HCT116 (cell line): ENCODE results near the gene SEPTIN5. TPM values are rescaled to one million over a fixed set of nuclear protein-coding genes. Genes with fewer than 3 reads are reported as not detected.

Experiments
- ATAC-seq: fragments of 200-7000 bp; cut with Tn5 transposase; 2 replicates; pipeline ENCODE4 v1.9.1; 2020; ENCODE audit warnings: mild to moderate bottlenecking, moderate library complexity
- BruUV-seq: library from RNA; stranded (reverse); fragments of 400-500 nt; replicated peaks from 2 replicates; lab custom pipeline; 2021; lab: Mats Ljungman, UMichigan
- CTCF ChIA-PET: fragments of 300-600 bp; sonication (Branson Sonifier 250); formaldehyde crosslinking; loops from one replicate; lab custom pipeline; 2021; ENCODE audit warnings: antibody characterized with exemption; lab: Charles Lee
- POLR2A ChIA-PET: fragments of 300-600, 350-600 bp; sonication (Branson Sonifier 250); formaldehyde crosslinking; loops from one replicate; lab custom pipeline; 2021; ENCODE audit warnings: antibody characterized with exemption; lab: Charles Lee
- RAD21 ChIA-PET, 2 experiments: fragments of 300-600 bp; sonication (Branson Sonifier 250); formaldehyde crosslinking; loops; one replicate each; lab custom pipeline; 2023; ENCODE audit warnings: low total read pairs in 2 of 2; ENCODE audit not compliant: uncharacterized antibody in 2 of 2, unreplicated experiment in 2 of 2, low non-redundant PET in 1 of 2; lab: Charles Lee
- DNase-seq: peaks from one replicate; pipeline ENCODE4 v3.0.0-alpha.2; 2010; ENCODE audit warnings: low read depth, low spot score
- H2AFZ ChIP-seq: fragments of 200-600 bp; shearing (Covaris generic), sonication (generic); 2 replicates; pipeline ENCODE4 v1.6.1; 2017; ENCODE audit warnings: low read depth, mixed run types, mixed read lengths, antibody characterized with exemption, low read length; ENCODE audit not compliant: poor library complexity, severe bottlenecking
- H3K27ac ChIP-seq: 2 replicates; pipeline ENCODE4 v1.5.1; 2012; ENCODE audit warnings: low read depth, low read length
- H3K27me3 ChIP-seq: fragments of 200-600 bp; sonication (generic); 2 replicates; pipeline ENCODE4 v1.6.1; 2016; ENCODE audit warnings: mixed run types, low read length, mixed read lengths; ENCODE audit not compliant: insufficient read depth
- H3K36me3 ChIP-seq, 2 experiments: fragments of 200-500 bp in 1 of 2; fragments of 200-600 bp in 1 of 2; sonication (Bioruptor generic) in 1 of 2; sonication (generic) in 1 of 2; 2 replicates each; pipeline versions ENCODE4 v1.5.1 to v1.6.1; 2014 to 2016; ENCODE audit warnings: low read length in 2 of 2, inconsistent platforms in 1 of 2, mixed read lengths in 1 of 2, mixed run types in 1 of 2; ENCODE audit not compliant: insufficient read depth in 2 of 2, control insufficient read depth in 1 of 2
- H3K4me1 ChIP-seq, 2 experiments: fragments of 200-600 bp in 1 of 2; sonication (generic) in 1 of 2; 2 replicates each; pipeline versions ENCODE4 v1.5.1 to v1.6.1; 2012 to 2017; ENCODE audit warnings: low read length in 2 of 2, inconsistent platforms in 1 of 2, mild to moderate bottlenecking in 1 of 2, mixed read lengths in 1 of 2, mixed run types in 1 of 2, moderate library complexity in 1 of 2; ENCODE audit not compliant: insufficient read depth in 2 of 2, control insufficient read depth in 1 of 2
- H3K4me2 ChIP-seq: fragments of 200-600 bp; sonication (generic); 2 replicates; pipeline ENCODE4 v1.6.1; 2017; ENCODE audit warnings: mixed run types, low read length, mixed read lengths
- H3K4me3 ChIP-seq, 2 experiments: fragments of 200-600 bp in 1 of 2; sonication (generic) in 1 of 2; replicated peaks in 1 of 2; 2 replicates each; pipeline ENCODE4 v1.5.1; 2011 to 2016; ENCODE audit warnings: low read length in 2 of 2, control low read depth in 1 of 2, low read depth in 1 of 2, mild to moderate bottlenecking in 1 of 2, mixed read lengths in 1 of 2, mixed run types in 1 of 2
- H3K79me2 ChIP-seq: fragments of 200-600 bp; sonication (generic); 2 replicates; pipeline ENCODE4 v1.6.1; 2017; ENCODE audit warnings: mild to moderate bottlenecking, mixed run types, low read length, moderate library complexity, mixed read lengths; ENCODE audit not compliant: insufficient read depth
- H3K9ac ChIP-seq: fragments of 200-600 bp; sonication (generic); 2 replicates; pipeline ENCODE4 v1.6.1; 2016; ENCODE audit warnings: low read length, mixed read lengths
- H3K9me2 ChIP-seq: fragments of 200-600 bp; sonication (generic), shearing (Covaris generic); 2 replicates; pipeline ENCODE4 v1.6.1; 2017; ENCODE audit warnings: mixed run types, mild to moderate bottlenecking, moderate library complexity; ENCODE audit not compliant: insufficient read depth
- H3K9me3 ChIP-seq, 2 experiments: fragments of 200-500 bp in 1 of 2; fragments of 200-600 bp in 1 of 2; sonication (Bioruptor generic) in 1 of 2; sonication (generic) in 1 of 2; 2 replicates each; pipeline ENCODE4 v1.6.1; 2014 to 2017; ENCODE audit warnings: low read length in 2 of 2, mixed read lengths in 2 of 2, inconsistent platforms in 1 of 2, low read depth in 1 of 2, mild to moderate bottlenecking in 1 of 2, mixed run types in 1 of 2, moderate library complexity in 1 of 2; ENCODE audit not compliant: control insufficient read depth in 1 of 2, insufficient read depth in 1 of 2
- H4K20me1 ChIP-seq: fragments of 200-600 bp; sonication (generic), shearing (Covaris generic); 2 replicates; pipeline ENCODE4 v1.6.1; 2017; ENCODE audit warnings: mixed run types, mild to moderate bottlenecking, moderate library complexity; ENCODE audit not compliant: insufficient read depth
- ATF3 ChIP-seq: IDR thresholded peaks from 2 replicates; pipeline ENCODE4 v1.6.1; 2012
- CBX3 ChIP-seq: IDR thresholded peaks from 2 replicates; pipeline ENCODE4 v1.6.1; 2012; ENCODE audit warnings: low read depth
- EGR1 ChIP-seq: IDR thresholded peaks from 2 replicates; pipeline ENCODE4 v1.6.1; 2012; ENCODE audit warnings: low read depth
- EZH2phosphoT487 ChIP-seq: fragments of 200-600 bp; IDR thresholded peaks from 2 replicates; pipeline ENCODE4 v1.6.1; 2018; ENCODE audit warnings: antibody characterized with exemption, borderline replicate concordance
- FOSL1 ChIP-seq: IDR thresholded peaks from 2 replicates; pipeline ENCODE4 v1.6.1; 2012; ENCODE audit warnings: low read depth
- JUND ChIP-seq: IDR thresholded peaks from 2 replicates; pipeline ENCODE4 v1.6.1; 2012
- POLR2AphosphoS5 ChIP-seq: IDR thresholded peaks from 2 replicates; pipeline ENCODE4 v1.6.1; 2011; ENCODE audit warnings: mild to moderate bottlenecking, low read depth, low read length, moderate library complexity
- REST ChIP-seq: IDR thresholded peaks from 2 replicates; pipeline ENCODE4 v1.6.1; 2012; ENCODE audit warnings: low read depth
- SP1 ChIP-seq: IDR thresholded peaks from 2 replicates; pipeline ENCODE4 v1.6.1; 2012; ENCODE audit warnings: low read depth
- TCF7L2 ChIP-seq: IDR thresholded peaks from 2 replicates; pipeline ENCODE4 v1.7.0; 2011; ENCODE audit warnings: borderline replicate concordance, inconsistent platforms; ENCODE audit not compliant: insufficient read depth, insufficient read length; ENCODE audit errors: extremely low read depth
- YY1 ChIP-seq: IDR thresholded peaks from 2 replicates; pipeline ENCODE4 v1.6.1; 2011; ENCODE audit warnings: low read length, low read depth, moderate library complexity, mild to moderate bottlenecking; ENCODE audit not compliant: insufficient replicate concordance; ENCODE audit errors: extremely low read depth
- ZFX ChIP-seq: fragments of 450-650 bp; IDR thresholded peaks from 2 replicates; pipeline ENCODE4 v1.6.1; 2017
- intact Hi-C: fragments of 100-400 bp; cut with micrococcal nuclease; formaldehyde crosslinking; loops from 2 replicates; pipeline ENCODE4 v1.10.0; 2022
- total RNA-seq: library from RNA; stranded (reverse); gene quantifications from one replicate; pipeline ENCODE4 v1.2.1, GENCODE V29; 2021; ENCODE audit not compliant: unreplicated experiment

The SEPTIN5 gene
- total RNA-seq, 1 experiment from 2014 or later, result 9.0 TPM

- Histone ChIP-seq H3K4me3 (no peak overlapping the region), H3K36me3 (no peaks in the 10 kb centered on the region), H4K20me1 (no peaks in the 10 kb centered on the region), H2AFZ (no peak overlapping the region), H3K27me3 (no peaks in the 10 kb centered on the region), H3K79me2 (no peaks in the 10 kb centered on the region), H3K9me2 (no peaks in the 10 kb centered on the region), H3K9me3 (no peaks in the 10 kb centered on the region), H3K9ac (no peak overlapping the region), H3K27ac (no peak overlapping the region), H3K4me1 (peaks cover 0 to 12% of the 10 kb centered on the region in 2 experiments; a peak in 2 of 4 replicates), H3K4me2 (no peak overlapping the region)
- BruUV-seq, result no TSS peak
- intact Hi-C loops, result no loop called here
- DNase-seq, result no peak
- no peak for ATAC-seq
- ChIA-PET RAD21 (interaction anchor here (0.6 to 2.3 kb wide), 4 partner anchors 137 to 181 kb away, joined by 3 to 43 read pairs (median 14); no protein-coding TSS in a partner anchor), CTCF (interaction anchor here (1.2 to 3.9 kb wide), 3 partner anchors 28 to 183 kb away, joined by 5 to 123 read pairs (median 14); no protein-coding TSS in a partner anchor), POLR2A (interaction anchor here (1.6 kb wide), 1 partner anchor 181 kb away, joined by 8 read pairs; no protein-coding TSS in a partner anchor)
- TF ChIP-seq TCF7L2 (no peak), EGR1 (no peak), YY1 (no peak), REST (no peak), JUND (no peak), SP1 (no peak), EZH2phosphoT487 (no peak), ZFX (no peak), CBX3 (no peak), POLR2AphosphoS5 (no peak), ATF3 (no peak), FOSL1 (no peak)
Observed at GRCh38 chr22:19729507-19729906, 15.2 kb downstream of the SEPTIN5 start.
